Measurements from ENCODE around the gene CD84.
"Not testable (repeated sequence)": the region's sequence is repeated elsewhere in the genome, so short reads cannot be mapped to it uniquely, and the experiment has no call there.

CD84 gene

DNA sequence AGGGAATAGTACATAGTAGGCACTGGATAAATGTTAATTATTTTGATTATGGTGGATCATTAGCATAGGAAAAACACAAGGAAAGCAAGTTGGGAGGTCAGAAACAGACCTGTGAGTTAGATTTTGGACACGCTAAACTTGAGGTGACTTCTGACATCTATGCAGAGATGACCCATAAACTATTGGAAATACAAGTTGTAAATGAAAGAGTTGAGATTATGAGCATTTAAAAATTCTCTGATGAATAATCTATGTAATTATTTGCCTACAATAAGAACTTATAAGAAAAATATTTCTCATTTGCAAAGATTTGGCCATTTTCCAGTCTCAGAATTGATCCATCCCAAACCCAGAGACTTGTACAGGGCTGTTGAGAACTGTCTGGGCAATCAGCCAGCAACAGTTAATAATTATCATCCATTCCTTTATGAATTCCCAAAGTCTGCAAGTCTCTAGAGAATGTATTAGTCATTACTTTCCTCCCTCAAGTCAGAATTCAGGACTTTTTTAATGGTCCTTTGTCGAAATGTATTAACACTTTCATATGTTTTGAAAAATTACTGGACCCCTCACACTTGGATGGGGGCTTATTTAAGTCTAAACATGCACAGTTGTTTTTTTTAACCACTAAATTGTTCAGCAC, 36.9 kb downstream of the CD84 start:
- DNase-seq (ENCODE audit: low read depth) = peak; percentile 34

GRCh38 chr1:160541622-160542302, 37.5 kb downstream of the CD84 start:
- peak; percentile 27 for DNase-seq (ENCODE audit: low read depth)

- DNase-seq (ENCODE audit: low read depth) = no peak
Observed at GRCh38 chr1:160540859-160541233, 38.5 kb downstream of the CD84 start.

DNA sequence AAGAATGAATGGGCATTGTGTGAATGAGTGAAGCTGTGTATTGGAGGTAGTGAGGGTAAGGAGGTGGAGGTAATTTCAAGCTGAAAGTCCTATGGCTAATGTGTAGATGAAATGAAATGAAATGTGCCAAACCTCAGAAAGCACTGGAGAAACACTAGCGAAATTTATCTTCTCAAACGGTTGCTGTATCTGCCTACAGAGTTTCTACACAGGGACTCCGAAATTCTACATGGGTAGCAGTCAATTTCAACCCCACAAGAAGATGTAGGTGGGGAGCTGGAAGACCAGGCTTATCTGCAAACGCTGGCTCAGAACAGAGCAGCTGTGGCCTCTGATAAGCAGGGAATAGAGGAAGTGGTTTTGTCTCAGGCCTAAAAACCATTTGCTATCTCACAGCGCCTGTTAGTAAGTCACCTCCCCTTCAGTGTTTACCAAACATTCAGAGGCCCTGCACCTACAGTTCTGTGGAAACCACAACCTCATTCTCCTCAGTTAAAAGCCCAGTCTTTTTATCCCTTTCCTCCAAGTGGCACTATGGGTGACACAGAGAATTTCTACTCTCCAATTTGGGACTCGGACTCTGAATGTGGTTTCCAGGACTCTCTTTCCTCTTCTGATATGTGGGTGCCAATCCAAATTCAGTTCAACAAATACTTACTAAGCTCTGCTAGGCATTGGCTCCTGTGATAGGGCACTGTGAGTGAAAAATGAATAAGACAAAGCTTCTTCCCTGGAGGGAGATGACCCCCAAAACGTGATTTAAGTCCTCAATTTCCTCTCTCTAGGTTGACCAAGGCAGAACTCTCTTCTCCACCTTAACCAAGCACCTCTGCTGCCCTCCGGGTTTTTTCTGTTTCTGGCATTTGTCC, 39.1 kb downstream of the CD84 start:
- peak; percentile 66 for DNase-seq (ENCODE audit: low read depth)

GRCh38 chr1:160539684-160539989, 39.7 kb downstream of the CD84 start:
- DNase-seq (ENCODE audit: low read depth) = no peak

- no peak for DNase-seq (ENCODE audit: low read depth)
Observed at GRCh38 chr1:160538985-160539651, 40.2 kb downstream of the CD84 start.

DNA sequence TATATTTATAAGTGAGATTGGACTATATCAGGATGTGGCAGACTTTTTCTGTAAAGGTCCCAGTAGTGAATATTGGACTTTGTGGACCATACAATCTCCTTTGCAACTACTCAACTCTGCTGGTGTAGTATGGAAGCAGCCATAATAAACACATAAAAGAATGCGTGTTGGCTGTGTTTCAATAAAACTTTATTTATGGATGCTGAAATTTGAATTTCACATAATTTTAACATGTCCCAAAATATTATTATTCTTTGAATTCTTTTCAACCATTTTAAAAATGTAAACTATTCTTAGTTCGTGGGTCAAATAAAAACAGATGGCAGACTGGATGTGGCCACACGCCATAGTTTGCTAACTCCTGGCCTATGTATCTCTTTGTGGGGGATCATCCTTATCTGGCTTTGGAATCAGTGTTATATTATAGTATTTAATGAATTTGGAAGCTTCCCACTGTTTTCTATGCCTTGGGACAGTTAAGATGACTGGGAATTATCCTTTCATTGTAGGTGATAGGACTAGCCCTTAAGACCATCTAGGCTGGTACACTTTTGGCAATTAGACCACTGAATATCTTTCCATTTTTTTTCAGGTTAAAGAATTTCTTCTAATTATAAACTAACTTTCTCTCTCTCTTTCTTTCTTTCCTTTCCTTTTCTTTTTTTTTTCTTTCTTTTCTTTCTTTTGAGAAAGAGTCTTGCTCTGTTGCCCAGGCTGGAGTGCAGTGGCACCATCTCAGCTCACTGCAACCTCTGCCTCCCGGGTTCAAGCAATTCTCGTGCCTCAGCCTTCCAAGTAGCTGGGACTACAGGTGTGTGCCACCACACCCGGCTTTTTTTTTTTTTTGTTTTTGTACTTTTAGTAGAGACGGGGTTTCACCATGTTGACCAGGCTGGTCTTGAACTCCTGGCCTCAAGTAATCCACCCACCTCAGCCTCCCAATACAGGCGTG, 41.3 kb downstream of the CD84 start:
- no peak for DNase-seq (ENCODE audit: low read depth)

DNA sequence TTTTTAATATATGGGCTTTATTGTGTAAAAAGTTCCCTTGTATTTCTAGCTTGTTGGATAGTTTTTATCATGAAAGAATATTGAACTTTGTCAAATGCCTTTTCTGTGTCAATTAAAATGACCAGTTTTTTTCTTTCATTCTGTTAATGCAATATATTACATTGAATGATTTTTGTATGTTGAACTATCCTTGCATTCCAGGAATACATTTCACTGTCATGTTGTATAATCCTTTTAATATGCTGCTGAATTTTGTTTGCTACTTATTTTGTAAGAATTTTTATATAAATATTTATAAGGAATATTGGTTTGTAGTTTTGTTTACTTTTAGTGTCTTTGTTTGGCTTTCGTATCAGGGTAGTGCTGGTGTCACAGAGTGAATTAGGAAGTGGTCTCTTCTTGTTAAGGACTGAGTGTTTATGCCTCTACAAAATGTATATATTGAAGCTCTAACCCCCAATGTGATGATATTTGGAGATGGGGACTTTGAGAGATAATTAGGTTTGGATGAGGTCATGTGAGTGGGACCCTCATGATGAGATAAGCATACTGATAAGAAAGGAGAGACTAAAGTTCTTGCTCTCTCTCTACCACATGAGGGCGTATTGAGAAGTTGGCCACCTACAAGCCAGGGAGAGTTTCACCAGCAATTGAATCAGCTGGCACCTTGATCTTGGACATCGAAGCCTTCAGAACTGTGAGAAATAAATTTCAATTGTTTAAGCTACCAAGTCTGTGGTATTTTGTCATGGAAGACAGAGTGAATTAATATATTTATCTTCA, 44.3 kb downstream of the CD84 start:
- no peak for DNase-seq (ENCODE audit: low read depth)

DNA sequence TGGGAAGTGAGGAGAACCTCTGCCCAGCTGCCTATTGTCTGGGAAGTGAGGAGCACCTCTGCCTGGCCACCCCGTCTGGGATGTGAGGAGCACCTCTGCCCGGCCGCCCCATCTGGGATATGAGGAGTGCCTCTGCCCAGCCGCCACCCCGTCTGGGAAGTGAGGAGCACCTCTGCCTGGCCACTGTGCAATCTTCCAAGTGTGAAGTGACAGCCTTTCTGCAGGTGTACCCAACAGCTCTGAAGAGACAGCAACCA, 46.8 kb downstream of the CD84 start:
- not testable (repeated sequence) for DNase-seq (ENCODE audit: low read depth)

GRCh38 chr1:160531809-160532556, 47.3 kb downstream of the CD84 start:
- not testable (repeated sequence) for DNase-seq (ENCODE audit: low read depth)

GRCh38 chr1:160529401-160529952, 49.8 kb downstream of the CD84 start:
- DNase-seq (ENCODE audit: low read depth) = not testable (repeated sequence)

DNA sequence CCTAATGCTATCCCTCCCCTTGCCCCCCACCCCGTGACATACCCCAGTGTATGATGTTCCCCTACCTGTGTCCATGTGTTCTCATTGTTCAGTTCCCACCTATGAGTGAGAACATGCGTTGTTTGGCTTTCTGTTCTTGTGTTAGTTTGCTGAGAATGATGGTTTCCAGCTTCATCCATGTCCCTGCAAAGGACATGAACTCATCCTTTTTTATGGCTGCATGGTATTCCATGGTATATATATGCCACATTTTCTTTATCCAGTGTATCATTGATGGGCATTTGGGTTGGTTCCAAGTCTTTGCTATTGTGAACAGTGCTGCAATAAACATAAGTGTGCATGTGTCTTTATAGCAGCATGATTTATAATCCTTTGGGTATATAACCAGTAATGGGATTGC, 55.5 kb downstream of the CD84 start:
- DNase-seq (ENCODE audit: low read depth) = not testable (repeated sequence)

GRCh38 chr1:160522622-160523345, 56.5 kb downstream of the CD84 start, which contains the start of gene SLAMF6:
TSS of gene SLAMF6 (minus strand) at chr1:160523255. CDS start at chr1:160523192, 63 bp downstream.
- no peak for DNase-seq (ENCODE audit: low read depth)

DNA sequence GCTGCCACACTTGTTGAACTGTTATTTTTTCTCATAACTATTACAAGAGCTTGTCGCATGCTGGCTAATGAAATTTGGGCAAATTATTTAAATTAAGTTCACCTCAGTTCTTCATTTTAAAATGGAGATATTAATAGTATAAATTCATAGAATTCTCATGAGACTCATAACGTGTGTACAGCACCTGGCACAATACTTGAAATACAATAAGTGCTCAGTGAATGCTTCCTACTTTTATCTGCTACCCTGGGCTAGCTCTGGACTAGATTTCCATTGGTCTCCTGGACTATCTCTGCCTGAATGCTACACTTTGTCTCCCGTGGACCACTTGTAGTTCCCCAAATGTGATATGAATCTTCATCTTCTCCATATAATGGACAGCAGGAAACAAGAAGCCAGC, 57.2 kb downstream of the CD84 start:
- DNase-seq (ENCODE audit: low read depth) = no peak

- DNase-seq (ENCODE audit: low read depth) = no peak
Observed at GRCh38 chr1:160521554-160521953, 57.7 kb downstream of the CD84 start.

DNA sequence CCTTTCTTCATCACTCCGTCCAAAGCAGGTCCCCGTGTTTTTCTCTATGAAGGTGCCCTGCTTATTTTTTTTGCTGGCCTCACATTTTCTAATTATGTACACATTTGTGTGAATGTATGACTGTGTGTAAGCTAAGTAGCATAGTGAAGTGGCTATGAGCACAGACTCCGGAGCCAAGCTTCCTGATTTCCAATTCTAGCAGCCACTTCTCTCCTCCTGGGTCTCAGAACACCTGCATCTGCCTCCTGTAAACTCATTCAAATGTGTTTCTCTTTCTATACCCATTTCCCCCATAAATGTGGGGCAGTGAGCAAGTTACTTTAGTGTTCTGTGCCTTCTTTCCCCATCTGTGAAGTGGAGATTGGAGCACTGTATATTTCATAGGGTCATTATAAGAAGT, 58.3 kb downstream of the CD84 start:
- no peak for DNase-seq (ENCODE audit: low read depth)

DNA sequence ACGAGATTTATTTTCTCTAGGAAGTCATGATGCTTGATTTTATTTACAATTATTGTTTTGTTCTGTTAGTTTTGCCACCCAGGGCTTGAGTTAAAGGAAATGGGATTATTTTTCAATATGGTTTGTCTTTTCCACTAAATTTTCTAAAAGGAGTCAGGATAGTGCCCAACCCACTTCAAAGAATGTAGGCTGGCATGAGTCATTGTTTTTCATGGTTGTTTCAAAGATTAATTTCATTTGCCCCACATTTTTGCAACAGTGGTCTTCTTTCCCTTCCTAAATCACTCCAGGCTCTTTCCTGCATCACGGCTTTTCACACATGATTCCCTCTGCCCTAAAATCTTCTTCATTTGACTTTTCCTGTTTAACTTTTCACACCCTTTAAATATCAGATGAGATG, 58.7 kb downstream of the CD84 start:
- peak; percentile 3 for DNase-seq (ENCODE audit: low read depth)

DNA sequence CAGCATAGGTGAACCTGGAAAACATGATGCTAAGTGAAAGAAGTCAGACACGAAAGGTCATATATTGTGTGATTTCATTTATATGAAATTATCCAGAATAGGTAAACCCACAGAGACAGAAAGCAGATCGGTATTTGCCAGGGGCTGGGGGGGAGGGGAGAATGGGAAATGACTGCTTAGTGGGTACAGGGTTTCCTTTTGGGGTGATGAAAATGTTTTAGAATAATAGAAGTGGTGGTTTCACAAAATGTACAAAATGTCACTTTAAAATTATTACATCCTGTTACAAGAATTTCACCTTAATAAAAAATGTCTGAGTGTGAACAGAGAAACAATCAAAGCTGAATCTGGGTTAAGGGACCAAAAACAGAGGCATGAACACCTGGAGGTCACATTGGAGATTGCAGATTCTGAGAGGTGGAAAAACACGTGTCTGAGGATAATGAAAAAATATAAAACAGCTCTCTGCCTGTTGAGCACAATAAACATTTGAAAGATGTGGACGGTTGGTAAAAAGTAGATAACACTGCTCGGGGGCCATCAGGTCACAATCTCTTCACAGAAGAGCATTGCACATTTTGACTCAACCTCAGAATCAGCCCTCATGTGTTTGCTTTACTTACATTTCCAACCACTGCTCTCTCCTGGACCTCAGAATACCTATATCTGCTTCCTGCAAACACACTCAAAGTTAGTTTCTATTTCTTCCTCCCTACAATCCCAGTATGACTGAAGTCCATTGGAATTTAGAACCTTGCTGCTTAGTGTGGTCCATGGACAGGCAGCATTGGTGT, 59.5 kb downstream of the CD84 start:
- DNase-seq (ENCODE audit: low read depth) = peak; percentile 10
